HUDEP-2 (cell line): Measurements from ENCODE around the gene PCYT2.

Experiments used
- DNase-seq, 76 experiments: peaks; one replicate each; lab custom pipeline; 2025; ENCODE audit not compliant: unreplicated experiment in 76 of 76; lab: John Stamatoyannopoulos, UW

PCYT2 gene

DNA sequence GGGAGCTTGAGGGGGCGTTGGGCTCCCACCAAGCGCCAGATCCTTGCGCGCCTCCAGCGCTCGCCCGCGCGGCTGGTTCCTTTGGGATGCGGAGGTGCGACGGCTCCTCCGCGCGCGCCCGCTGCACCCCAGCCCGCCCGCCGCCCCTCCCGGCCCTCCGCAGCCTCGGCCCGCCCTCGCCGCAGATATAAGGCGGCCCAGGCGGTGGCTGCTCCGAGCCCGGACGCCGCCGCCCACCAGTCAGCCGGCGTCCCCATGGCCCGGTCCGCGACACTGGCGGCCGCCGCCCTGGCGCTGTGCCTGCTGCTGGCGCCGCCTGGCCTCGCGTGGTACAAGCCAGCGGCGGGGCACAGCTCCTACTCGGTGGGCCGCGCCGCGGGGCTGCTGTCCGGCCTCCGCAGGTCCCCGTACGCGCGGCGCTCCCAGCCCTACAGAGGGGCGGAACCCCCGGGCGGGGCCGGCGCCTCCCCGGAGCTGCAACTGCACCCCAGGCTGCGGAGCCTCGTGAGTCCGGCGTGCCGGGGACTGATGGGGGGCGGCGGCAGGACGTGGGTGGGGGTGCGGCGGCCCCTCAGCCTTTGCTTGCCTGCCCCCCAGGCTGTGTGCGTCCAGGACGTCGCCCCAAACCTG lies 9.1 kb downstream of the PCYT2 start, which contains the start of gene NPB:
TSS of gene NPB (plus strand) at position 216 of the 630 bp plus-strand sequence. CDS start at position 256, 40 bp downstream.
- DNase-seq: peak in 45 of 76 experiments; percentile 8 to 75 (median 44)

GRCh38 chr17:81901167-81902022 lies 9.8 kb downstream of the PCYT2 start:
- DNase-seq: peak in 4 of 76 experiments; percentile 6 to 44 (median 22)

DNA sequence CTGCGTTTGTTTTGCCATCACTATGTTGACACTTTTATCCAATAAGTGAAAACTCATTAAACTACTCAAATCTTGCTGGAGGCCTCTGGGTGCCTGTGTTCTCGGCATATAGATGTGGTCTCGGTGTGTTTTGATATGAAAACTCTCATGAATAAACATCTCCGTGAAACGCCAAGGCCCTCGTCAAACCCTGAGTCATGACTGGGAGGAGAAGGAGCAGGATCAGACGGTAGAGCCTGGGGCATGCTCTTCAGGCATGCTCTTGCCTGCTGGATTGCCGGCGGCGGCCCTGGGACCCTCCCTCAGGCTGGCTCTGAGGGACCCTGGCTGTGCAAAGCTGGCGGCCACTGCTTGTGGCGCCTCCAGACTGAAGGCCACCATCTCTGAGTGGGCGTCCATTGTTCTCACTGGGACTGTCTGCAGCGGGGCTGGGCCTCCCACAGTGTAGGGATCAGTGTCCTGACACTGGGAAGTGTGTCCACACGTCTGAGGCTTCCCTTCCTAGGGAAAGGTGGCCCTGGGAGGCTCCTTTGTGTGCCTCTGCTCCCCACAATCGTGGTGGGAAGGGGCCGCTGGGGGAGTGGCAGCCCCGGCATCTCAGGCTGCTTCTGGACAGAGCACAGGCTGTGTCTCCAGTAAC lies 10.9 kb downstream of the PCYT2 start:
- DNase-seq: no peak

DNA sequence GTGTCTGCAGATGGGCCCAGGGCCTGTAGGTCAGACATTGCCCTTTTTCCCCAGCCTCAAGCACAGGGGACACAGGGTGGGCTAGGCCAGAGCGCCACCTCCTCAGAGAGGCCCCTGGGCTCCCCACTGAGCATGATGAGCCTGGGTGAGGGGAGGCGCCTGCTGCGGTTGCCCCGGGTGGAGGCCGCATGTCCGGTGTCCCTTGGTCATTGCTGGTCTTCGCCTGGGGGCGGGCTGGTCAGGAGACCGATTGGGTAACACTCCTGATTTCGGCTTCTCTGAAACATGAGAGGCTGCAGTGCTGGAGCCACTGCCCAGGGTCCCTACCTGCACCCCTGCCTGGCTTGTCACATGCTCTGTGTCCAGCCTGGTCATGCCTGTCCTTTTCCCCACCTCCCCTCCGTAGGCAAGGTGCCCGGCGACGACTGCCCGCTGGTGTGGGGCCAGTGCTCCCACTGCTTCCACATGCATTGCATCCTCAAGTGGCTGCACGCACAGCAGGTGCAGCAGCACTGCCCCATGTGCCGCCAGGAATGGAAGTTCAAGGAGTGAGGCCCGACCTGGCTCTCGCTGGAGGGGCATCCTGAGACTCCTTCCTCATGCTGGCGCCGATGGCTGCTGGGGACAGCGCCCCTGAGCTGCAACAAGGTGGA lies 11.6 kb downstream of the PCYT2 start:
- DNase-seq: no peak

DNA sequence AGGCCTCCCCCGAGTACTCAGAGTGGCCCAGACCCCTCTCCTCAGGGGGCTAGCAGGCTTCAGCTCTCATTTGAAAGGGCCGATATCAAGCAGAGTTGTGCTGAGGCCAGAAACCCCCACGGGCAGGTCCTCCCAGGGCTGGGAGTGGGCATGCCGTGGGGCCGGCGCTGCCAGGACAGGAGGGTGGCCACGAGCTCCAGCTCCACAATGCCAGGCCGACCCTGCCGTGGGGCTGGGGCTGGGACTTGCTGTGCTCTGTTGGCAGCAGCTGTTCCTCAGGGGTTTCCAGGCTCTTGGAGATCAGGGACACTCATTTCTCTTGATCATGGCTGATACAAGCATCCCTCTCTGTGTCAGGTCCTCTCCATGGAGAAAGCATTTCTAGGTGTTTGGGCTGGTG lies 12.3 kb downstream of the PCYT2 start:
- no peak for DNase-seq

GRCh38 chr17:81898029-81898866 lies 13.0 kb downstream of the PCYT2 start:
- no peak for DNase-seq

GRCh38 chr17:81895400-81895799 lies 15.8 kb downstream of the PCYT2 start:
- DNase-seq: no peak

DNA sequence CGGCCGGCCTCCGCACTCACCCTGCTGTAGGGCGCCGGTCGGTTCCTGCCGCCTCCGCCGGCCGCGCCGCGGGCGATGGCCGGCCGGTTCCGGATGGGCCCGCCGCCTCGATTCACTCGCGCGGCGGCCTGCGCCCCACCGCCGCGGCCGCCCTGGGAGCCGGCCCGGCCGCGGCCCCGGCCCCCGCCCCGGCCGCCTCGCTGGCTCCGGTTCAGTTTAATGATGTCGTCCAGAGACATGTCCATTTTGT lies 20.0 kb downstream of the PCYT2 start:
- no peak for DNase-seq

GRCh38 chr17:81890447-81891302 lies 20.5 kb downstream of the PCYT2 start:
- DNase-seq: peak in 3 of 76 experiments; percentile 14 to 20 (median 15)

DNA sequence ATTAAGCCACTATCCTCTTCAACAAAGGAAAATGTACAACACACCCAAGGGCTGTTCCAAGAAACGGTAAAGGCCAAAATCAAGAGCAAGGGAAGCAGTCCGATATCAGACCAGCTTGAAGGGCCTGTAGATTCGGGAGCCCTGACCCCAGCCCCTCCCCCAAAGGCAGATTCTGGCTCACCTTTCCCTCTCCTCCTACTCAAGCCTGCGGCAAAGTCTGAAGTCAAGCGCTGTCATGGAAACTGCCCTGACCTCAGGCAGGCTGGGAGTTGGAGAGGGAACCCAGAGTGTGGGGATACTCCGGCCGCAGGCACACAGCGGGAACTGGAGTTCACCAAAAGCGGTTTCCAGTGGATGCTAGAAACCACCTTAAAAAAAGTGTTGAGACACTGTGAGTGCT lies 21.6 kb downstream of the PCYT2 start:
- no peak for DNase-seq

GRCh38 chr17:81888988-81889595 lies 22.1 kb downstream of the PCYT2 start:
- no peak for DNase-seq

- no peak for DNase-seq
These were observed 22.9 kb downstream of the PCYT2 start for GRCh38 chr17:81888105-81888987.

DNA sequence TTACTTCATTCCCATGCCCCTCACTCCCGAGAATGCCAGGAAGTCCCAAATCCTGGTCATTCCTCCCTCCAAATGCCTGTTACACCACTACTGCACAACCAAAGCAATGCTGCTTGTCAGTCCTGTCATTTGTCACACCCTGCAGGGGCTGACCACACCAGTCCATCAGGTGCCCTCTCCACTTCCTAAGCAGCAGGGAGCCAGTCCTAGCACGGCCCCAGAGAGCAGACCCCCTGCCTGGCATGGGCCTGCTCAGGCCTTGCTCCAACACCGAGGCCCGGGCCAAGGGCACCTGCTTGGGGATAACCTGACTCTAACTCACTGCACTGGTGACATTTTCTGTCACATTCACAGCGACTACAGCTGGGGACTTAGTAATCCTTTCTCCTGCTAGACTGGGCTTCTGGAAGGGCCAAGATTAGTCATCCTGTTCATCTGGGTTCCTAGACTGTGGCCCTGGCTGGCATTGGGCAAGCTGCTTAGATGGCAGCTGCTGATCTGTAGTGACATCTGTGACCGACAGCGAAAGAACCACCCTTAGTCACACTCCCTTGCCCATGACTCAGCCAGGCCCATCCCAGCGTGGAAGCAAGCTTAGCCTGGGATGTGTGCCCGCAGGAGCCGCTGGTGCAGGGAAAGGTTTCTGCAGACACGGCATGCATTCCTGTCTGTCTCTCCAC lies 25.2 kb downstream of the PCYT2 start:
- peak in 71 of 76 experiments; percentile 22 to 89 (median 76) for DNase-seq

- DNase-seq: no peak
These were observed 25.7 kb downstream of the PCYT2 start for GRCh38 chr17:81885454-81885853.

- DNase-seq: no peak
These were observed 26.2 kb downstream of the PCYT2 start for GRCh38 chr17:81884968-81885367.

DNA sequence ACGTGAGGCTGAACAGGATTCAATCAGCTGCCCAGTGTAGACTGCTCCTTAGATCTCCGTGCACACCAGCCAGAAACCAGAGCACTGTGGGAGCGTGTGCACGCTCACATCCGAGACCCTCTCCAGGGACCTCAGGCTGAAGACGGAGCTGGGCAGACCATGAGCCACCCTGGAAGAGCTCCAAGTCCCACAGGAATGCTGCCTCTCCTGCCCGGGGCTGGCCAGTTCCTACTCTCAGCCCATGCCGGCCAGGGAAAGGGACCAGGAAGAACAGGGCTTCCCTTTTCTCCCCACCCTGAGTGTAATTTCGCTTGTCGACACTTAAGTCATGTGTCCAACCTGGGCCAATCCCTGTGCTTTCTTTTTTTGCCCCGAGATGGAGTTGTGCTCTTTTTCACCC lies 26.7 kb downstream of the PCYT2 start:
- DNase-seq: no peak

- no peak for DNase-seq
These were observed 32.1 kb downstream of the PCYT2 start for GRCh38 chr17:81879121-81879520.

- no peak for DNase-seq
These were observed 32.9 kb downstream of the PCYT2 start for GRCh38 chr17:81878294-81878693.
